ENCODE measurements around the gene FAM163B.

DNA sequence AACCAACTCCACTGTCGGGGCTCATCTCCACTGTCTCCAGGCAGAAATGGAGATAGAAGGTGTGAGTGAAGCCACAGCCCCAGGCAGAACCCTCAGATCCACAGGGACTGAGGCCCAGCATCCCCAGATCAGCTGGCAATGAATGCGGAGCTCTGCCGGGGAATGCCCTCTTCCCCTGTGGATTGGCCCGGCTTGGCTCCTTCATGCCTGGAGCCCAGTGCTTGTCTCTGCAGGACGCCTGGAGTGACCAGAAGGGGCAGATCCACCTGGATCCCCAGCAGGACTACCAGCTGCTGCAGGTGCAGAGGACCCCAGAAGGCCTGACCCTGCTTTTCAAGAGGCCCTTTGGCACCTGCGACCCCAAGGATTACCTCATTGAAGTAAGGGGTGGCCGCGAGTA, 30.4 kb upstream of the FAM163B start:
- TF ChIP-seq, protein P1, sequence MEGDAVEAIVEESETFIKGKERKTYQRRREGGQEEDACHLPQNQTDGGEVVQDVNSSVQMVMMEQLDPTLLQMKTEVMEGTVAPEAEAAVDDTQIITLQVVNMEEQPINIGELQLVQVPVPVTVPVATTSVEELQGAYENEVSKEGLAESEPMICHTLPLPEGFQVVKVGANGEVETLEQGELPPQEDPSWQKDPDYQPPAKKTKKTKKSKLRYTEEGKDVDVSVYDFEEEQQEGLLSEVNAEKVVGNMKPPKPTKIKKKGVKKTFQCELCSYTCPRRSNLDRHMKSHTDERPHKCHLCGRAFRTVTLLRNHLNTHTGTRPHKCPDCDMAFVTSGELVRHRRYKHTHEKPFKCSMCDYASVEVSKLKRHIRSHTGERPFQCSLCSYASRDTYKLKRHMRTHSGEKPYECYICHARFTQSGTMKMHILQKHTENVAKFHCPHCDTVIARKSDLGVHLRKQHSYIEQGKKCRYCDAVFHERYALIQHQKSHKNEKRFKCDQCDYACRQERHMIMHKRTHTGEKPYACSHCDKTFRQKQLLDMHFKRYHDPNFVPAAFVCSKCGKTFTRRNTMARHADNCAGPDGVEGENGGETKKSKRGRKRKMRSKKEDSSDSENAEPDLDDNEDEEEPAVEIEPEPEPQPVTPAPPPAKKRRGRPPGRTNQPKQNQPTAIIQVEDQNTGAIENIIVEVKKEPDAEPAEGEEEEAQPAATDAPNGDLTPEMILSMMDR (IDR thresholded peaks at IDR 0.05 in 2 of 3, conservative IDR thresholded peaks at IDR 0.05 in 1 of 3; ENCODE audit: insufficient read depth in 2 of 3, low read depth in 1 of 3, low read length in 3 of 3): no peak
- TF ChIP-seq STAT5B (CRISPR knock-in tag; IDR thresholded peaks at IDR 0.05): no peak
- no peak for TF ChIP-seq POLR2A (conservative IDR thresholded peaks at IDR 0.05)
- no peak for TF ChIP-seq EGR1 (conservative IDR thresholded peaks at IDR 0.05)
- no peak for TF ChIP-seq HCFC1 (IDR thresholded peaks at IDR 0.05; ENCODE audit: low read depth, low read length)
- no peak for TF ChIP-seq SP1 (CRISPR knock-in tag; IDR thresholded peaks at IDR 0.05)
- no peak for TF ChIP-seq TBP (optimal IDR thresholded peaks at IDR 0.05; ENCODE audit: low read depth, low read length)
- TF ChIP-seq, protein P2, sequence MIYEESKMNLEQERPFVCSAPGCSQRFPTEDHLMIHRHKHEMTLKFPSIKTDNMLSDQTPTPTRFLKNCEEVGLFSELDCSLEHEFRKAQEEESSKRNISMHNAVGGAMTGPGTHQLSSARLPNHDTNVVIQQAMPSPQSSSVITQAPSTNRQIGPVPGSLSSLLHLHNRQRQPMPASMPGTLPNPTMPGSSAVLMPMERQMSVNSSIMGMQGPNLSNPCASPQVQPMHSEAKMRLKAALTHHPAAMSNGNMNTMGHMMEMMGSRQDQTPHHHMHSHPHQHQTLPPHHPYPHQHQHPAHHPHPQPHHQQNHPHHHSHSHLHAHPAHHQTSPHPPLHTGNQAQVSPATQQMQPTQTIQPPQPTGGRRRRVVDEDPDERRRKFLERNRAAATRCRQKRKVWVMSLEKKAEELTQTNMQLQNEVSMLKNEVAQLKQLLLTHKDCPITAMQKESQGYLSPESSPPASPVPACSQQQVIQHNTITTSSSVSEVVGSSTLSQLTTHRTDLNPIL (CRISPR knock-in tag; IDR thresholded peaks at IDR 0.05): no peak
- TF ChIP-seq SMARCC2 (IDR thresholded peaks at IDR 0.05; ENCODE audit: low read depth): no peak
- TF ChIP-seq RBM22 (IDR thresholded peaks at IDR 0.05; ENCODE audit: low read depth, low read length, poor library complexity, severe bottlenecking): no peak
- TF ChIP-seq NBN (IDR thresholded peaks at IDR 0.05; ENCODE audit: low read depth): no peak
- no peak for TF ChIP-seq ZNF274 (IDR thresholded peaks at IDR 0.05; ENCODE audit: borderline replicate concordance, low read depth, low read length)

Data from K562 (cell line).